GM20431 (cell line): Measurements from ENCODE around the gene MRTFA.
"Not testable (repeated sequence)": the region's sequence is repeated elsewhere in the genome, so short reads cannot be mapped to it uniquely, and the experiment has no call there.

Experiments used
- in situ Hi-C: fragments of 300-500 bp; cut with MseI, MboI; formaldehyde crosslinking; loops from one replicate; pipeline ENCODE4 v1.15.0; 2020; ENCODE audit warnings: low sequenced_read_pairs; ENCODE audit not compliant: unreplicated experiment

The MRTFA gene

DNA sequence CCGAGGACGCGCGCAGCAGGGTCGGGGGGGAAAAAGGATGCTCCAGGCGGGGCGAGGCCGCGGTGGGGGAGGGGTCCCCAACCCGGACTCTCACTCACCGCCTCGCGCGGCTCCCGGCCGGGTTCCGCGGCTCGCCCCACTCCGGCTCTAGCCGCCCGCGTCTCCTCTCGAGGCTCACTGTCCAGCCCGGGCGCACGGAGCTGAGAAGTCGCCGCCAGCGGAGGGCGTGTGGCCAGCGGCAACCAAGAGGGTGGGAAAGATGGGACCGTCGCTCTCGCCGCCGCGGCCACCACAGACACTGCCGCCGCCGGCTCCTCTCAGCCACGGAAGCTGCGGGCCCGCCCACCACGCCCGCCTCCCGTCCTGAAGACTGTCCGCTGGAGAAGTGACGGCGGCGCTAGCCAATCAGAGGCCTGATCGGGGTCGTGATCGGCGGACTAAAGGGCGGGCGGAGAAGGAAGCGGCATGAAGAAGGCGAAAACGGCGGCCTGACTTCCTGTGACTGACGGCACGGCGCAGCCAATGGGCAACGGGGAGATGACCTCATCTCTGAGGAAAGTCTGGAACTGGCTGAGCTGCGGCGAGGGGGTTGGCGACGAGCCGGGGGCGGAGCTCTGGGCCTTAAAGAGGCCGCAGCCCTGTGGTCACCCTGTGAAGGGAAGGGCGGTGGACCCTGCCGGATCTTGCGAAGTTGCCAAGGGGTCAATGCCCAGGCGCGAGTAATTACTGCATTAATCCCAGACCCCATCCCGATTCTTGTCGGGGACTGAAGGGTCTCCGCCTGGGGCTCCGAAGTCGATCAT lies at the start of gene MRTFA:
MRTFA (minus strand) TSS at position 340 of the 803 bp plus-strand sequence.
- in situ Hi-C loops: loop anchor here (25.0 kb wide), 2 partner anchors 99 to 199 kb away; no protein-coding TSS in a partner anchor

DNA sequence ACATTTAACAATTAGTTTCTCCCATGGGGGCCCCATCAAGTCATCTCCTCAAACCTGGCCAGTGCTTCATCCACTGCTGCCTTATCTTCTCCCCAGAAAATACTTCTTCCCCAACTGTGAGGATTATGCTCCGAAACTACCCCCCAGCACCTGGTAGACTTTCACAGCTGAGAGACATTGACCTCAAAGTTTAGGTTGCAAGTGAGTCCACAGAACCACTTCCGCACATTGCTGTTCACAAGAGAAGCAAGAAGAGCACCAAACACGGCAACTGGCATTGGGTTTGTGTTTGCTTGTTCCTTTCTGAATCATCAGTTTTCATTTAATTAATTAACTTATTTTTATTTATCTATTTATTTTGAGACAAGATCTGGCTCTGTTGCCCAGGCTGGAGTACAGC lies 48.9 kb upstream of the MRTFA start:
- in situ Hi-C loops: no loop called here

DNA sequence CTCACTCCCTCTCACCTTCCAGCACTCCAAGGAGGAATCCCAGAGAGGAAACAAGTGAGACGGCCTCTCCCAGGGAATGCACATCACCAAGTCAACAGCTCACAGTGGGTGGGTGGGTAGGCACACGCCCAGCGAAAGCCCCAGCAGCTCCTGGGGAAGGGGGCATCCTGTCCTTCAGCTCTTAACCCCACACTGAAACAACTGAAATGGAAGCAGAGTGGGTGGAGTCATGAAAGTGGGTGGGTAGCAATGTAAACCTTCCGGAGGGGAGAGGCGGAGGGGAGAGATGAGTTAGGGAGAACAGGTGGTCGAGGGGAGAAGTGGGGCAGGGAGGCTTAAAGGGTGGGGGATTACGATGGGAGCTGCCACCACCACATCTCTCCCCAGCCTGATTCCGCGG lies 48.2 kb upstream of the MRTFA start:
- in situ Hi-C loops: no loop called here

DNA sequence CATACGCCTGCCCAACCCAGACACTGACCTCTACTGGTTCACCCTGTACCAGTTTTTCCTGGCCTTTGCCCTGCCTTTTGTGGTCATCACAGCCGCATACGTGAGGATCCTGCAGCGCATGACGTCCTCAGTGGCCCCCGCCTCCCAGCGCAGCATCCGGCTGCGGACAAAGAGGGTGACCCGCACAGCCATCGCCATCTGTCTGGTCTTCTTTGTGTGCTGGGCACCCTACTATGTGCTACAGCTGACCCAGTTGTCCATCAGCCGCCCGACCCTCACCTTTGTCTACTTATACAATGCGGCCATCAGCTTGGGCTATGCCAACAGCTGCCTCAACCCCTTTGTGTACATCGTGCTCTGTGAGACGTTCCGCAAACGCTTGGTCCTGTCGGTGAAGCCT lies 44.9 kb upstream of the MRTFA start:
- in situ Hi-C loops: no loop called here

DNA sequence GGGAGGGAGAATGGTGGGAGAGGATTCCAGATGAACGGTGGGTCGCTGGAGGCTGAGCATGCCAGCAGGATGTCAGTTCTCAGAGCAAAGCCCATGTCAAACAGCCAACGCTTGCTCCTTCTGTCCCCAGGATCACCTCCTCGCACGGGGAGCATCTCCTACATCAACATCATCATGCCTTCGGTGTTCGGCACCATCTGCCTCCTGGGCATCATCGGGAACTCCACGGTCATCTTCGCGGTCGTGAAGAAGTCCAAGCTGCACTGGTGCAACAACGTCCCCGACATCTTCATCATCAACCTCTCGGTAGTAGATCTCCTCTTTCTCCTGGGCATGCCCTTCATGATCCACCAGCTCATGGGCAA lies 44.3 kb upstream of the MRTFA start:
- in situ Hi-C loops: no loop called here

DNA sequence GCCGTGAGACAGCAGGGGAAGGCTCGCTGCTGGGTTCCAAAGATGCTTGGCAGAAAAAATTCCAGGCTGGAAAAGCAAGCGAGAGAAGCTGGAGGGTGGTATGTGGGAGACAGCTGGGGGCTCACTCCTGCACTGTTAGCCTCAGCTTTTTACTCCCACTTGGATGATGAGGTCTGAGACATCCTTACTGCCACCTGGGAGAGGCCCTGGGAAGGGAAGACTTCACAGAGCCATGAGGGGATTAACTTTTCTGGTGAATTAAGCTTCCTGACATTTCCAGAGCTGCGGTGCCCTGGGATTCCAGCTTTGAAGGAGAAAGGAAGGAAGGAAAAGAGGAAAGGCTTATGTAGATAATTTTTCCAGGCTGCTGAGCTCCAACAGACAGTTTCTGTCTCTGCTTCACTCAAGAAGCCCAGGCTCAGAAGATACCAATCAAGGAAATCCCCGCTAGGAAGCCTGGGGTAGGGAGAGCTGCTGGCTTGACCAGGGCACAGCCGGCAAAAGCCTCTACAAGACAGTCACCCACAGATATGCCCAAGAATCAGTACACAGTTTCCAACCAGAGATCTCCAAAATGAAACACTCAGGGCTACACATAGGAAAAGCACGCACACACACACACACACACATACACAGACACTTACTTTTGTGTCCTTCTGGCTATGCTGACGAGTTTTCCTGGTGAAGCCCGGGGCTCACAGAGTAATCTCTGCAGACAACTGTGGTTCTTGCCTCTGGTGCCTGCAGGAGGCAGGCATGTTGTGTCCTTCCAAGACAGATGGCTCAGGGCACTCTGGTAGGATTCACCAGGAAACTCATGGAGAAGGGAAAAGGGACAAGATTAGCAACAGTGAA lies 43.7 kb upstream of the MRTFA start:
- in situ Hi-C loops: no loop called here

DNA sequence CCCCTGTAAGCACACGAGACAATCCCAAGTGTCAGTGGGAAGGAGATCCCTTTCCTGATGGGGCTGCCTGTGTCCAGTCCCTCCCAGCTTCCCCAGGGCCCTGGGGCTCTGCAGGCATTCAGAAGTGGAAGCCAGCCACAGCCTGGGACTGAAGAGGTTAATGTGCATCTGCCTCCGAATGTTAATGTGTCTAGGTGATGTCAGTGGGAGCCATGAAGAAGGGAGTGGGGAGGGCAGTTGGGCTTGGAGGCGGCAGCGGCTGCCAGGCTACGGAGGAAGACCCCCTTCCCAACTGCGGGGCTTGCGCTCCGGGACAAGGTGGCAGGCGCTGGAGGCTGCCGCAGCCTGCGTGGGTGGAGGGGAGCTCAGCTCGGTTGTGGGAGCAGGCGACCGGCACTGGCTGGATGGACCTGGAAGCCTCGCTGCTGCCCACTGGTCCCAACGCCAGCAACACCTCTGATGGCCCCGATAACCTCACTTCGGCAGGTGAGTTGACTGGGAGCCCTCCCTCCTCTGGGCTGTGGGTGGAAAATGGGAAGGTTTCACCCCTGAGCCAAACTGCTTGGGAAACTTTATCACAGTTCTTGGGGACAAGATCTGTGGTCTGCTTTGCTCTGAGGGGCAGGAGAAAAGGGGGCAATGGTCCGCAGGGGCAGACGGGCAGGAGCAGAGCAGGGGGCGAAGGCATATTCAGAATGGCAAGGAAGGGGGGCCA lies 42.9 kb upstream of the MRTFA start, which contains the start of gene MCHR1:
MCHR1 (plus strand) TSS at position 236 of the 715 bp plus-strand sequence; CDS start at position 405, 169 bp downstream.
- in situ Hi-C loops: no loop called here

DNA sequence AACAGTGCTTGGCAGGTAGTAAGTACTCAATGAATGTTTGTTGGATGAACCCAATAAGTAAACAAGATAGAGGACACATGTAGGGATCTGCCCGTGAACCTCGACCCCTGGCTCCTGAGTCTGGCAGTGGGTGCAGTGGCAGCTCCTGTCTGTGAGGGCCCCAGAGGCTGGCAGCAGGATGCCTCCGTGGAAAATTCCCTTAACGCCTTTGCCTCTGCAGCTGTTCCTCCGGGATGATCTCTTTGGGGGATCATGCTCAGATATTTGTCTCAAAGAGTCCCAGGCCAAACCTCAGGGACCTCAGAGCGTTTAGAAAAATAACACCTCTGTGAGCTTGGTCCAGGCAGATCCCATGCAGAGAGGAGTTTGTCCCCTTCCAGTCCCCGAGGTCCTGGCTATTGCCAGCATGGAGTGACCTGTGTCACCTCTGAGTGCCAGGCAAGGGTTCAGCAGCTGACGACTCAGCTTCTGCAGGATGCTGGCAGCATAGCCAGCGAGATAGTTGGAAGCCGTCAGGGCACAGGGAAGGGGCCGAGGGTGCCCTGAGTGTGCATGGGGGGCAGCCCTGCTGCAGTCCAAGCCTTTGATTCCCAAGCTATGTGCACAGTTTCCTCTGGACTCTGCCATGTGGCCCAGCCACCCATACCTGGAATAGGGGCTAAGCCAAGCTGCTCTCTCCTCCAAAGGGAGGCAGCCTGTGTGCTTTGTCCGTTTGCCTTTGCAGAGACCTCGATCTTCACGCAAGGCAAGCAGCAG lies 42.2 kb upstream of the MRTFA start:
- in situ Hi-C loops: no loop called here

DNA sequence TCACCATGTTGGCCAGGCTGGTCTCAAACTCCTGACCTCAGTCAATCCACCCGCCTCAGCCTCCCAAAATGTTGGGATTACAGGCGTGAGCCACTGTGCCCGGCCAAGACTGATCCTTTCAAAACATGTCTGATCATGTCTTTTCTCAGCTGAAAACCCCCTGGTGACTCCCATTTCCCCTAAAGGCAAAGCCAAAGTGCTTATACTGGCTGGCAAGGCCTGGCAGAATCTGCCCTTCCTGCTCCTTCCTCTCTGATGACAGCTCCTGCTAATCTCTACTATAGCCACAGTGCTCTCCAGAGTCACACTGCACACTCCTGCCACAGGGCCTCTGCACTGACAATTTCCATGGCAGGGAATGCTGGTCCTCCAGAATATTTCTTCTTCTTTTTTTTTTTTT lies 40.1 kb upstream of the MRTFA start:
- in situ Hi-C loops: no loop called here

DNA sequence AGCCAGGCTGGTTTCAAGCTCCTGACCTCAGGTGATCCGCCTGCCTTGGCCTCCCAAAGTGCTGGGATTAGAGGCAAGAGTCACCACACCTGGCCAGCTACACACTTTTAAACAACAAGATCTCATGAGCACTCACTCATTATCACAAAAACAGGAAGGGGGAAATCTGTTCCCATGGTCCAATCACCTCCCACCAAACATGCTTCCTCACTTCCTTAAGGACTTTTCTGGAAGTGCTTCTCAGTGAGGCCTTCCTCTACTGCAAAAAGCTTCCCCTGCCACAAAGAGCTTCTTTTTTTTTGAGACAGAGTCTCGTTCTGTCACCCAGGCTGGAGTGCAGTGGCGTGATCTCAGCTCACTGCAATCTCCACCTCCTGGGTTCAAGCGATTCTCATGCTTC lies 39.6 kb upstream of the MRTFA start:
- in situ Hi-C loops: not testable (repeated sequence)

DNA sequence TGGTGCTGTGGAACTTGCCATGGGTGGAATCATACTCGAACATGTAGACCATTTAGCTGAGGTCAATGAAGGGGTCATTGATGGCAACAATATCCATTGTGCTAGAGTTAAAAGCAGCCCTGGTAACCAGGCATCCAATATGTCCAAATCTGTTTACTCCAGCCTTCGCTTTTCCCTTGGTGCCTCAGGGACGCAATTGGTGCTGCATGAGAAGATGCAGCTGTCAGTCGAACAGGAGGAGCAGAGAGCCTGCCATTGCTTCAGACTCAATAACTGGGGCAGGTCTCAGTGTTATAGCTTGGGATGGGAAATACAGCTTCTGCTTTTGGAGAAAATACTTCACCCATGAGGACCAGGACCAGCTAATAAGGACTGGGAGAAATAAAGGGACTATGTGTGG lies 37.8 kb upstream of the MRTFA start:
- in situ Hi-C loops: no loop called here

DNA sequence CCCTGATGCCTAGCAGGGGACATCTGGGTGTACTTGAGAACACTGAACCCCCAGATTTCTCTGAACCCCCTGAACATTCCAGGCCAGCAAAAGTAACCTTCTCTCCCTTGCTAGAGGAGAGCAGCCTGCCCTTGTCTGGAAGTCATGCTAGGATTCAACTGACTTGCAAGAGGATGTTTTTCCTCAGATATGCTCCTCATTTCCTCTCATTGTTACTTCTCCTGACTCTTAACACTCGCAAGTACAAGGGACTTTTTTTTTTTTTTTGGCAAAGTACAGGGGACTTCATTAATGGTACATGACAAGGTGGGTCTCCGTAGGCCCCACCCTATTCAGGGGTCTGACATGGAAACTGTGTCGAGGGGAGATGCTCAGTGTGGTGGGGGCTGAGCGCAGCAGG lies 36.5 kb upstream of the MRTFA start:
- in situ Hi-C loops: no loop called here

DNA sequence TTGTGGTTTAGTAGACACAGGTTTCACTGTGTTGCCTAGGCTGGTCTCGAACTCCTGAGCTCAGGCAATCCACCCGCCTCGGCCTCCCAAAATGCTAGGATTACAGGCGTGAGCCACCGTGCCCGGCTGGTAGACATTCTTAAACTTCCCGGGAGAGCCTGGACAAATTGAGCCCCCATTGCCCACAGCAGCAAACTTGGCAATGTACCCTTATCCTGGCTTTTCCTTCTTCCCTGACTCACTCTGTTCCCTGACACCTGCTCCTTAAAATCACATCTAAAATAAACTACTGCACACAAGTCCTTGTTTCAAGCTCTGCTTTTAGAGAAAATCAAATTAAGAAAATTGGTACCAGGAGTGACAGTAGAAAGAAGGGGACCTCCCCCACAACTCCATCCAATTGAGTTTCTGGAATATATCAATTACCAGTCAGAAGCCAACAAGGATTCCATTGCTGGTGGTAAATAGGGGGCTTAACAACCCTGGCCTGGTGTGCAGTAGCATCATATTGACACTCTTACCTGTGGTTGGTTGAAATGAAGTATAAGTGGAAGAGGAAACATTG lies 35.4 kb upstream of the MRTFA start:
- in situ Hi-C loops: no loop called here

DNA sequence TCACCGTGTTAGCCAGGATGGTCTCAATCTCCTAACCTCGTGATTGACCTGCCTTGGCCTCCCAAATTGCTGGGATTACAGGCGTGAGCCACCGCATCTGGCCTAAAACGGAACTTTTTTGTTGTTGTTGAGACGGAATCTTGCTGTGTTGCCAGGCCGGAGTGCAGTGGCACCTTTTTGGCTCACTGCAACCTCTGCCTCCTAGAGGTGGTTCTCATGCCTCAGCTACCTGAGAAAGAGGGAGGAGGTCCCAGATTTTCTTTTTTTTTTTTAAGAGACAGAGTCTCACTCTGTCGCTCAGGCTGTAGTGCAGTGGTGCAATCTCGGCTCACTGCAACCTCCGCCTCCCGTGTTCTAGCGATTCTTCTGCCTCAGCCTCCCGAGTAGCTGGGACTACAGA lies 34.9 kb upstream of the MRTFA start:
- in situ Hi-C loops: no loop called here

DNA sequence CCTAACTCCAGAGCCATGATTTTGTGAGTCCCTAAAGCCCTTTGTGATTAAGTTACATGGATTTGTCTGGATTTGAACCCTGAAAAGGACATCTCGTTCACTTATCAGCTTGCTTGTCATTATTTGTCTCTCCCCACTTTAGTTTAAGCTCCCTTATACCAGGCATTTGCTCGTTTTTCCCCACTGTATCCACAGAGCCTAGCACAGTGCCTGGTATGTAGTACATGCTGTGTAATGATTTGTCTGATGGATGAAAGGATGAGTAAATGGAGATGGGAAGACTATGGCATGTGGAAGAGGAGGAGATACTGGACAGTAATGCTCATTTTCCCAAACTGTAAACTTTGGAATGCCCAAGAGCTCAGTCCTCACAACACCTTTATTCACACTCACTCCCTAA lies 33.5 kb upstream of the MRTFA start:
- in situ Hi-C loops: no loop called here

DNA sequence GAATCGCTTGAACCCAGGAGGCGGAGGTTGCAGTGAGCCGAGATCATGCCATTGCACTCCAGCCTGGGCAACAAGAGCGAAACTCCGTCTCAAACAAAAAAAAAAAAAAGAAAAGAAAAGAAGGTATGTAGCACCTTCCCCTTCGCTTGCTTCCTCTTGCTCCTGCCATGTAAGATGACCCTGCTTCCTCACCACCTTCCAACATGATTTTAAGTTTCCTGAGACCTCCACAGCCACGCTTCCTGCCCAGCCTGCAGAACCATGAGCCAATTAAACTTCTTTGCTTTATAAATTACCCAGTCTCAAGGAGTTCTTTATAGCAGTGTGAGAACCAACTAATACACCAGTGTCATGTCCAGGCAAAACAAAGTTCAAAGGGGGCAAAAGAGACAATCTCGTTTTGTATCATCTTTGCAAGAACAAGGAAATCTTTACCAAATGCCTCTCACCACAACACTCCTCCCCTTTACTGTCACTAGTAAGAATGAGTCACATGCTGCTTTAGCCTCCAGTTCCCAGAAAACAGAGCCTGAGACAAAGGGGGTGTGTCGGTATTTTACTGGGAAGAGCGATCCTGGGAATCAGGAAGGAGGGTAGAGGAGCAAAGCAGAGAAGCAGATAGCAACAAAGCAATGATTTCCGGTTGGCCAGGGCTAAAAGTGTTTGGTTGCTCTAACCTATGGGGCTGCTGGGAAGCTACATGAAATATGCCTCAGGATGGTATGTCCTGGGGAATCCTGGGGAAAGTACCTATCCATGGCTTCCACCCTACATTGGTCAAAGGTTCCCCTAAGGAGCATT lies 32.3 kb upstream of the MRTFA start:
- in situ Hi-C loops: no loop called here

DNA sequence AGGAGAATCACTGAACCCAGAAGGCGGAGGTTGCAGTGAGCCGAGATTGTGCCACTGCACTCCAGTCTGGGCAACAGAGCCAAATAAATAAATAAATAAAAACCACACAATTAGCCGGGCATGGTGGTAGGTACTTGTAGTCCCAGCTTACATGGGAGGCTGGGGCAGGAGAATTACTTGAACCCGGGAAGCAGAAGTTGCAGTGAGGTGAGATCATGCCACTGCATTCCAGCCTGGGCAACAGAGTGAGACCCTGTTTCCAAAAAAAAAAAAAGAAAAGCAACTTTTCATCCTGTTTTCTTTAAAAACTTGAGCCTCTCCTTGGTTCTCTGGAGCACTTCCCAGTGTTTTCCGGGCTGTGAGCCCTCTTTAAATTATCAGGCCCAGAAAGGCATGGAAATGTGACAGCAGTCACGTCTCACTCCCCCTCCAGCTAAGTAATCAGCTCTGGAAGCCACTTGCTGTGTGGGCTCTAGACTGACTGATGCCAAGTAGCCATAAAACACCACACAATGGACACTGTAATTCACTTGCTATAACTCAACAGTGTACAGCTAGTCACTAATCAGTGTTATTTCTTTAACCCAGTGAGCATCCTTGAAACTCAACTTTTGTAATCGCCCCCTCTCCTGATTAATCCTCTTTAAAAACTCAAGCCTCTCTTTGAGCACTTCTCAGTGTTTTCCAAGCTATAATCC lies 29.8 kb upstream of the MRTFA start:
- in situ Hi-C loops: no loop called here

DNA sequence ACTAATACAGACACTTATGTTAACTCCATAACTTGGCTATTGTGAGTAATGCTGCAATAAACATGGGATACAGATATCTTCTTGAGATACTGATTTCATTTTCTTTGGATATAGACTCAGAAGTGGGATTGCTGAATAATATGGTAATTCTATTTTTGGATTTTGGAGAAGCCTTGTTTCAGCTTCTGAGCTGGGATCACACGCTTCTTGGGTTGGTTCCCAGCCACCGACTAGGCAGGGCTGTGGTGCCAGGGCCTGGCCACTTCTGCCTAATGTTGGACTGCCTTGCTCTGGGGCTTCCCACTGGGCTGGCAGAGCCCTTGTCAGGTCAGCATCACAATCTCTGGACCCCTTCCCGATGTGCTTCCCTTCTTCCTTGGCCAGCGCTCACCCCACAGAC lies 28.8 kb upstream of the MRTFA start:
- in situ Hi-C loops: no loop called here
